ENCODE results near the gene SORBS1. TPM values are rescaled to one million over a fixed set of nuclear protein-coding genes. Genes with fewer than 3 reads are reported as not detected.

Gene SORBS1
- total RNA-seq, 1 donor from 2014 or later = 896 TPM

DNA sequence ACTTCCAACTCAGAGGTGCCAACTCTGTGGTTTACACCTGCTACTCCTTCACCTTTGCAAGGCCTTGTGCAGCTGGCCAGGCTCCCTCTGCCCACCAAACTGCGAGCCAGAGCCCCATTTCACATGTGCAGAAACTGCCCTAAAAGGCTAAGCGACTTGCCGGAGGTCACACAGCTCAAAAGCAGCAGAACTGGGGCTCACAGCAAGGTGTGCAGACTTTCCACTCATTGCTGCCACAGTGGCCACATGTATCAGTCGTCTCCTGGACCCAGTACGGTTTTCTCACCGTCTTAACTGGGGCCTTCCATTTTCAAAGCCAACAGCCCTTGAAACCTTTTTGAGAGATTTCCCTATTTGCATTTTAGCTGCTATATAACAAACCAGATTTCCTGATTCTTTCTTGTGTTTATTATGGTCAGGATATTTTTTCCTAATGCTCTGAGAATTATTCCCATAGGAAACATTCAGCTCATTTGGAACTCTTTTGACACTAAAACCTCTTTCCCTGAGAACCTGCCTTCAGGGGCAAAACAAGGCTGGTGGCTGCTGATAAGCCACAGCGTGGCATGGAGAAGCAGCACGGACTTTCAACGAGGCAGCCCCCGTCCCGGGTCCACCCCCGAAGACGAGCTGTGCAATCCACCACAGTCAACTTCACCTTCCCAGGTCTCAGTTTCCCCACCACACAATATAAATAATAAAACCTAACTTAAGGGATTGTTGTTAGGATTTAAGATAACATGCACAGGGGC, 29.9 kb downstream of the SORBS1 start:
- TF ChIP-seq, protein P1, sequence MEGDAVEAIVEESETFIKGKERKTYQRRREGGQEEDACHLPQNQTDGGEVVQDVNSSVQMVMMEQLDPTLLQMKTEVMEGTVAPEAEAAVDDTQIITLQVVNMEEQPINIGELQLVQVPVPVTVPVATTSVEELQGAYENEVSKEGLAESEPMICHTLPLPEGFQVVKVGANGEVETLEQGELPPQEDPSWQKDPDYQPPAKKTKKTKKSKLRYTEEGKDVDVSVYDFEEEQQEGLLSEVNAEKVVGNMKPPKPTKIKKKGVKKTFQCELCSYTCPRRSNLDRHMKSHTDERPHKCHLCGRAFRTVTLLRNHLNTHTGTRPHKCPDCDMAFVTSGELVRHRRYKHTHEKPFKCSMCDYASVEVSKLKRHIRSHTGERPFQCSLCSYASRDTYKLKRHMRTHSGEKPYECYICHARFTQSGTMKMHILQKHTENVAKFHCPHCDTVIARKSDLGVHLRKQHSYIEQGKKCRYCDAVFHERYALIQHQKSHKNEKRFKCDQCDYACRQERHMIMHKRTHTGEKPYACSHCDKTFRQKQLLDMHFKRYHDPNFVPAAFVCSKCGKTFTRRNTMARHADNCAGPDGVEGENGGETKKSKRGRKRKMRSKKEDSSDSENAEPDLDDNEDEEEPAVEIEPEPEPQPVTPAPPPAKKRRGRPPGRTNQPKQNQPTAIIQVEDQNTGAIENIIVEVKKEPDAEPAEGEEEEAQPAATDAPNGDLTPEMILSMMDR (IDR thresholded peaks at IDR 0.05; ENCODE audit: borderline replicate concordance) = no peak
- Histone ChIP-seq H3K9me3 (replicated peaks) (no peaks in the 10 kb centered on the region), H3K4me3 (no peak overlapping the region), H3K36me3 (no peaks in the 10 kb centered on the region), H3K4me1 (peaks cover 100% of the 10 kb centered on the region), H3K27me3 (ENCODE audit: low read depth) (no peaks in the 10 kb centered on the region), H3K27ac (replicated peaks) (peak overlapping the region; percentile 57)
- DNase-seq = no peak
- intact Hi-C loops (cut with micrococcal nuclease) = no loop called here

DNA sequence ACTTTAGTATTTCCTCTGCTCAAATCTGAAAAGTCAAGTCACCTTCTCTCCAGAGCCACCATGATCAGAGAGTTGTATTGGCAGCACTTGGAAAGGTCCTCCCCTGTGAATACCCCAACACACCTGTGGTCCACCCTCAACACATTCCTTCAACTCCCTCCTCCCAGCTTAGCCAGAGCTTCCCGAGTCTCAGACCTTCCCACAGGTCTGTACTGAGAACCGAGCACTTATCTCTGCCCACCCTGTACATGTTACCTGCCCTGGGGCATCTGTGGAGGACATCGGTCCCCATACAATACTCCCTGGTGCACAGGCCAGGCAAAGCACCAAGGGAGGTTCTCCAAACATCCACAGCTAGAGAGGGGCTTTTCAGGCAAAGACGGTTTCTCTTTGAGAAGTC, 30.6 kb downstream of the SORBS1 start:
- intact Hi-C loops (cut with micrococcal nuclease) = no loop called here

DNA sequence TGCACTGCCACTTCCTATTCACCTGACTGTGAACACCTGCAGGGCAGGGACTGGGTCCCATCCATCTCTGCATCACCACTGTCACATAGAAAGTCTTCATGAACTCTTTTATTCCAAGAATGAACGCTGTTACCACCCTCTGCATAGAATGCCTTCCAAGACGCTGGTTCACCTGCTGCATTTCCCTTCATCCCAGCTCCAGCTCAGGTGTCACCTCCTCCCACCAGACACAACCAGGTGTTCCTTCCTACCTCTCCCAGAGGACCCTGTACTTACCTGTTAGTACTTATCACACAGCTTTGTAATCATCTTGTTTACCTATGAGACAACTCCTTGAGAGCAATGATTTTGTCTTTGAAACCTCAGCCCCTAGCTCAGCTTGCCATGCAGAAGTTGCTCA, 31.1 kb downstream of the SORBS1 start:
- peaks cover 100% of the 10 kb centered on the region for H3K4me1 ChIP-seq
- H3K9me3 ChIP-seq (replicated peaks) = no peaks in the 10 kb centered on the region
- TF ChIP-seq, protein P1 (IDR thresholded peaks at IDR 0.05; ENCODE audit: borderline replicate concordance) = no peak
- intact Hi-C loops (cut with micrococcal nuclease) = no loop called here
- peak overlapping the region; percentile 57 for H3K27ac ChIP-seq (replicated peaks)
- no peaks in the 10 kb centered on the region for H3K27me3 ChIP-seq (ENCODE audit: low read depth)
- DNase-seq = no peak
- no peaks in the 10 kb centered on the region for H3K36me3 ChIP-seq
- H3K4me3 ChIP-seq = no peak overlapping the region

More for the DNA sequence above, 30.6 kb downstream of the SORBS1 start:
- H3K36me3 ChIP-seq = no peaks in the 10 kb centered on the region
- no peak for DNase-seq
- TF ChIP-seq, protein P1 (IDR thresholded peaks at IDR 0.05; ENCODE audit: borderline replicate concordance) = no peak
- no peaks in the 10 kb centered on the region for H3K27me3 ChIP-seq (ENCODE audit: low read depth)
- H3K4me3 ChIP-seq = no peak overlapping the region
- no peaks in the 10 kb centered on the region for H3K9me3 ChIP-seq (replicated peaks)
- peak overlapping the region; percentile 57 for H3K27ac ChIP-seq (replicated peaks)
- peaks cover 100% of the 10 kb centered on the region for H3K4me1 ChIP-seq

DNA sequence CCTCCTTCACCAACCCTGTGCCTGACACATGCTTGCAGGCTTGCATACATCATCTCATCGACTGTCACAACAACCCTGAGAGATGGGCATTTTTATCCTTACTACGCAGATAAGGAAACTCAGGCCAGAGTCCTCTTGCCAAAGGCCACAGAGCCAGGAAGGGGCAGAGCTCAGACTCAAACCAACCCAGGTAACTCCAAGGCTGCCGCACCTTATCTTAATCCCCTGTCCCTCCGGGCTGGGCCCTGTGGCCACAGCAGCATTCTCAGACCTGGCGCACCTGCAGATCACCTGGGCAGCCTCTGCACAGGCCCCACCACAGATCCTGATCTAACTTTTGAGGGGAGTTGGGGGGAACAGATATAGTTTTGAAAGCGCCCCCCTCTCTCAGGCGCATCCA, 35.1 kb downstream of the SORBS1 start:
- H3K27me3 ChIP-seq (ENCODE audit: low read depth) = no peaks in the 10 kb centered on the region
- intact Hi-C loops (cut with micrococcal nuclease) = no loop called here
- TF ChIP-seq, protein P1 (IDR thresholded peaks at IDR 0.05; ENCODE audit: borderline replicate concordance) = no peak
- H3K4me1 ChIP-seq = peaks cover 100% of the 10 kb centered on the region
- no peaks in the 10 kb centered on the region for H3K36me3 ChIP-seq
- H3K4me3 ChIP-seq = no peak overlapping the region
- no peaks in the 10 kb centered on the region for H3K9me3 ChIP-seq (replicated peaks)
- no peak for DNase-seq
- H3K27ac ChIP-seq (replicated peaks) = peak overlapping the region; percentile 57

DNA sequence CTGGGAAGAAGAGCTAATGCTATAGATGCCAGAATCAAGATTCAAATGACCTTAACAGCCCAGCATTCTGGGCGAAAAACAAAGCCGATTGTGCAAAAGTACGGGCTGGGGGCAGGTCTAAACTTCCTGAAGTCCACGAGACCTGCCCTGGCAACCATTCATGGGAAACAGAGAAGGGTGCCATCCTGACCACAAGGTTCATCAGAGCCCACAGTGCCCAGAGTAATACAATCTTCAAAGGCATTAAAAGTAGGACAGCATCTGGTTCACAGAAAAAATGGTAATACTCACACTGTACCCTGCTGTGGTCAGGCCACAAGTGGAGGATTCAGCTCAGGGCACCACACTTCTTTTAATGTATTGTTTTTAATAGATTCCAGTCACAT, 36.1 kb downstream of the SORBS1 start:
- H3K4me1 ChIP-seq = peaks cover 99% of the 10 kb centered on the region
- no peaks in the 10 kb centered on the region for H3K9me3 ChIP-seq (replicated peaks)
- intact Hi-C loops (cut with micrococcal nuclease) = no loop called here
- DNase-seq = no peak
- TF ChIP-seq, protein P1 (IDR thresholded peaks at IDR 0.05; ENCODE audit: borderline replicate concordance) = no peak
- no peaks in the 10 kb centered on the region for H3K27me3 ChIP-seq (ENCODE audit: low read depth)
- H3K27ac ChIP-seq (replicated peaks) = peak overlapping the region; percentile 87
- no peaks in the 10 kb centered on the region for H3K36me3 ChIP-seq
- H3K4me3 ChIP-seq = no peak overlapping the region

All from left ventricle myocardium inferior (tissue), 1 donor.